Measurements from ENCODE around the gene TRIM5.

- TF ChIP-seq, protein P1, sequence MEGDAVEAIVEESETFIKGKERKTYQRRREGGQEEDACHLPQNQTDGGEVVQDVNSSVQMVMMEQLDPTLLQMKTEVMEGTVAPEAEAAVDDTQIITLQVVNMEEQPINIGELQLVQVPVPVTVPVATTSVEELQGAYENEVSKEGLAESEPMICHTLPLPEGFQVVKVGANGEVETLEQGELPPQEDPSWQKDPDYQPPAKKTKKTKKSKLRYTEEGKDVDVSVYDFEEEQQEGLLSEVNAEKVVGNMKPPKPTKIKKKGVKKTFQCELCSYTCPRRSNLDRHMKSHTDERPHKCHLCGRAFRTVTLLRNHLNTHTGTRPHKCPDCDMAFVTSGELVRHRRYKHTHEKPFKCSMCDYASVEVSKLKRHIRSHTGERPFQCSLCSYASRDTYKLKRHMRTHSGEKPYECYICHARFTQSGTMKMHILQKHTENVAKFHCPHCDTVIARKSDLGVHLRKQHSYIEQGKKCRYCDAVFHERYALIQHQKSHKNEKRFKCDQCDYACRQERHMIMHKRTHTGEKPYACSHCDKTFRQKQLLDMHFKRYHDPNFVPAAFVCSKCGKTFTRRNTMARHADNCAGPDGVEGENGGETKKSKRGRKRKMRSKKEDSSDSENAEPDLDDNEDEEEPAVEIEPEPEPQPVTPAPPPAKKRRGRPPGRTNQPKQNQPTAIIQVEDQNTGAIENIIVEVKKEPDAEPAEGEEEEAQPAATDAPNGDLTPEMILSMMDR (IDR thresholded peaks at IDR 0.05), result no peak
- no peak for TF ChIP-seq ZFX (IDR thresholded peaks at IDR 0.05; ENCODE audit: borderline replicate concordance)
These were observed 3.6 kb upstream of the TRIM5 start for GRCh38 chr11:5688482-5688881.

All from 22Rv1 (cell line).